HepG2 (cell line): Measurements from ENCODE around the gene SELENOM. TPM values are rescaled to one million over a fixed set of nuclear protein-coding genes. Genes with fewer than 3 reads are reported as not detected.

Source experiments
- IKZF4 ChIP-seq: sonication (generic); formaldehyde crosslinking; IDR thresholded peaks from 2 replicates; pipeline ENCODE4 v1.5.1; 2020; ENCODE audit warnings: borderline replicate concordance, mild to moderate bottlenecking, low read depth, missing genetic modification reagents; ENCODE audit errors: not compliant biosample characterization
- KDM5B ChIP-seq: sonication (generic); formaldehyde crosslinking; IDR thresholded peaks from 2 replicates; pipeline ENCODE4 v1.4.0; 2020; ENCODE audit warnings: missing genetic modification reagents, mild to moderate bottlenecking, borderline replicate concordance
- NR2F1 ChIP-seq, 2 experiments: fragments of 450-650 bp in 1 of 2; formaldehyde crosslinking in 1 of 2; IDR thresholded peaks; 2 replicates each; pipeline versions ENCODE4 v1.5.0 to v1.6.1; 2016 to 2020; ENCODE audit warnings: mild to moderate bottlenecking in 1 of 2, missing compliant biosample characterization in 1 of 2, missing genetic modification reagents in 1 of 2, moderate library complexity in 1 of 2
- NR2F6 ChIP-seq, 2 experiments: IDR thresholded peaks; 2 replicates each; pipeline ENCODE4 v1.6.1; 2016; ENCODE audit warnings: antibody characterized with exemption in 1 of 2, mild to moderate bottlenecking in 1 of 2
- SALL1 ChIP-seq: sonication (generic); formaldehyde crosslinking; IDR thresholded peaks from 2 replicates; pipeline ENCODE4 v1.8.0; 2022; ENCODE audit warnings: mild to moderate bottlenecking, missing genetic modification reagents
- TEAD3 ChIP-seq: optimal IDR thresholded peaks from 2 replicates; pipeline ENCODE3; 2016; ENCODE audit warnings: borderline replicate concordance
- ZC3H4 ChIP-seq: sonication (generic); formaldehyde crosslinking; IDR thresholded peaks from 2 replicates; pipeline ENCODE4 v1.4.0; 2020; ENCODE audit warnings: missing genetic modification reagents, borderline replicate concordance
- ZNF121 ChIP-seq: sonication (generic); formaldehyde crosslinking; IDR thresholded peaks from 2 replicates; pipeline ENCODE4 v1.5.0; 2020; ENCODE audit warnings: mild to moderate bottlenecking, missing genetic modification reagents
- ZNF251 ChIP-seq: sonication (generic); formaldehyde crosslinking; IDR thresholded peaks from 2 replicates; pipeline ENCODE4 v1.9.0; 2021; ENCODE audit warnings: mild to moderate bottlenecking, missing genetic modification reagents
- ZNF44 ChIP-seq: sonication (generic); formaldehyde crosslinking; IDR thresholded peaks from 2 replicates; pipeline ENCODE4 v1.5.1; 2020; ENCODE audit warnings: mild to moderate bottlenecking, missing genetic modification reagents
- polyA plus RNA-seq, 8 experiments: library from polyadenylated mRNA; depleted of rRNA in 3 of 8; stranded (reverse) in 7 of 8; unstranded in 1 of 8; fragments of >200 nt; fragmentation: Illumina TruSeq in 4 of 8; extraction: Trizol in 4 of 8; gene quantifications; 2 replicates each; pipeline versions ENCODE4 v1.2.1 to v1.2.3, GENCODE V29; 2011 to 2016; ENCODE audit warnings: low read depth in 4 of 8, missing spikeins in 1 of 8, mixed read lengths in 1 of 8; ENCODE audit not compliant: insufficient read depth in 1 of 8
- total RNA-seq, 5 experiments: library from RNA; depleted of rRNA; stranded (reverse); fragments of >200 nt; fragmentation: Illumina TruSeq; extraction: Trizol; gene quantifications; 2 replicates each; pipeline ENCODE4 v1.2.3, GENCODE V29; 2016; ENCODE audit warnings: low read depth in 1 of 5
- TF ChIP-seq, protein P1 (sequence below): sonication (generic); formaldehyde crosslinking; IDR thresholded peaks from 2 replicates; pipeline ENCODE4 v1.8.1; 2023; ENCODE audit warnings: mild to moderate bottlenecking, missing genetic modification reagents, borderline replicate concordance
- TF ChIP-seq, protein P2 (sequence below): sonication (generic); formaldehyde crosslinking; IDR thresholded peaks from 2 replicates; pipeline ENCODE4 v1.4.0; 2020; ENCODE audit warnings: missing genetic modification reagents
- TF ChIP-seq, protein P3 (sequence below): sonication (generic); formaldehyde crosslinking; IDR thresholded peaks from 2 replicates; pipeline ENCODE4 v1.5.0; 2020; ENCODE audit warnings: mild to moderate bottlenecking, missing genetic modification reagents, moderate library complexity
- TF ChIP-seq, protein P4 (sequence below): sonication (generic); formaldehyde crosslinking; IDR thresholded peaks from 2 replicates; pipeline ENCODE4 v1.5.0; 2020; ENCODE audit warnings: missing genetic modification reagents
- TF ChIP-seq, protein P5 (sequence below): sonication (generic); formaldehyde crosslinking; IDR thresholded peaks from 2 replicates; pipeline ENCODE4 v1.8.0; 2022; ENCODE audit warnings: low read depth, missing genetic modification reagents
- TF ChIP-seq, protein P6 (sequence below): sonication (generic); formaldehyde crosslinking; IDR thresholded peaks from 2 replicates; pipeline ENCODE4 v1.5.1; 2020; ENCODE audit warnings: missing genetic modification reagents, mild to moderate bottlenecking, borderline replicate concordance

The SELENOM gene
- total and polyA plus RNA-seq, 2 of the 13 experiments (the other 11 are each of a cell fraction or from before 2014, with no cell fraction given): 4.1 to 4.3 TPM

DNA sequence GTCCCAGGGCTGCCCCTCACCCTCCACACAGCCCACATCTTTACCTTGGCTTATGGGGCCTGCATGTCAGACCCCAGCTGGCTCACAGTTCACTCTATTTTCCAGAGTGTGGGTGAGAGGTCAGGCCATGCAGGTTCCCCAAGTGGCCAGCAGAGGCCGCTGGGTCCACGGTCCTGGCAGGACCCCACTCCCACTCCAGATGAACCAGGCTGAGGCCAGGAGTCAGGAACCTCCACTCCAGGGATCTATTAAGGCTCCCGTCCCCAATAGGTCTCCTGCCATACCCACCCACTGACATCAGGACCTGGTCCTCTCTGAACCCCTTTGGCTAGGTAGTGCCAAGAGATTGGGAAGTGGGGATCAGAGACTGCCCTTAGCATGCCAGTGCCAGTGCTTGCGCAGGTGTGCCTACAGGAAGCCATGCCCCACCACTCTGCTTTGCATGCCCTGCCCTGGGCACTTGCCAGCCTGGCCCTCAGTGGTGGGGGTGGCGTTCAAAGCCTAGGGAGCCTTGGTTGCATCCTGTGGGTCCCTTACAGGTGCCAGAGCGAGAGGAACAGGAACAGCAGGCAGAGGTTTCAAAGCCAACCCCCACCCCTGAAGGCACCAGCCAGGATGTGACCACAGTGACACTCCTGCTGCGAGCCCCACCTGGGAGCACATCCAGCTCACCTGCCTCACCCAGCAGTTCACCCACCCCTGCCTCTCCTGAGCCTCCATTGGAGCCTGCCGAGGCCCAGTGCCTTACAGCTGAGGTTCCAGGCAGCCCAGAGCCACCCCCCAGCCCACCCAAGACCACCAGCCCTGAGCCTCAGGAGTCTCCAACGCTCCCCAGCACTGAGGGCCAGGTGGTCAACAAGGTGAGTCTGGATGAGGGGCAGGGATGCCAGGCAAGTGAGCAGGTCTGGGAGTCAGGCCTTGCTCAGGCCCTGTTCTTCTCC lies 17.9 kb downstream of the SELENOM start (continued):
- TF ChIP-seq, protein P1, sequence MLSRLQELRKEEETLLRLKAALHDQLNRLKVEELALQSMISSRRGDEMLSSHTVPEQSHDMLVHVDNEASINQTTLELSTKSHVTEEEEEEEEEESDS (CRISPR knock-in tag): no peak
- TF ChIP-seq IKZF4 (CRISPR knock-in tag): no peak
- TF ChIP-seq, protein P2, sequence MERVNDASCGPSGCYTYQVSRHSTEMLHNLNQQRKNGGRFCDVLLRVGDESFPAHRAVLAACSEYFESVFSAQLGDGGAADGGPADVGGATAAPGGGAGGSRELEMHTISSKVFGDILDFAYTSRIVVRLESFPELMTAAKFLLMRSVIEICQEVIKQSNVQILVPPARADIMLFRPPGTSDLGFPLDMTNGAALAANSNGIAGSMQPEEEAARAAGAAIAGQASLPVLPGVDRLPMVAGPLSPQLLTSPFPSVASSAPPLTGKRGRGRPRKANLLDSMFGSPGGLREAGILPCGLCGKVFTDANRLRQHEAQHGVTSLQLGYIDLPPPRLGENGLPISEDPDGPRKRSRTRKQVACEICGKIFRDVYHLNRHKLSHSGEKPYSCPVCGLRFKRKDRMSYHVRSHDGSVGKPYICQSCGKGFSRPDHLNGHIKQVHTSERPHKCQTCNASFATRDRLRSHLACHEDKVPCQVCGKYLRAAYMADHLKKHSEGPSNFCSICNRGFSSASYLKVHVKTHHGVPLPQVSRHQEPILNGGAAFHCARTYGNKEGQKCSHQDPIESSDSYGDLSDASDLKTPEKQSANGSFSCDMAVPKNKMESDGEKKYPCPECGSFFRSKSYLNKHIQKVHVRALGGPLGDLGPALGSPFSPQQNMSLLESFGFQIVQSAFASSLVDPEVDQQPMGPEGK (CRISPR knock-in tag): no peak
- TF ChIP-seq, protein P3, sequence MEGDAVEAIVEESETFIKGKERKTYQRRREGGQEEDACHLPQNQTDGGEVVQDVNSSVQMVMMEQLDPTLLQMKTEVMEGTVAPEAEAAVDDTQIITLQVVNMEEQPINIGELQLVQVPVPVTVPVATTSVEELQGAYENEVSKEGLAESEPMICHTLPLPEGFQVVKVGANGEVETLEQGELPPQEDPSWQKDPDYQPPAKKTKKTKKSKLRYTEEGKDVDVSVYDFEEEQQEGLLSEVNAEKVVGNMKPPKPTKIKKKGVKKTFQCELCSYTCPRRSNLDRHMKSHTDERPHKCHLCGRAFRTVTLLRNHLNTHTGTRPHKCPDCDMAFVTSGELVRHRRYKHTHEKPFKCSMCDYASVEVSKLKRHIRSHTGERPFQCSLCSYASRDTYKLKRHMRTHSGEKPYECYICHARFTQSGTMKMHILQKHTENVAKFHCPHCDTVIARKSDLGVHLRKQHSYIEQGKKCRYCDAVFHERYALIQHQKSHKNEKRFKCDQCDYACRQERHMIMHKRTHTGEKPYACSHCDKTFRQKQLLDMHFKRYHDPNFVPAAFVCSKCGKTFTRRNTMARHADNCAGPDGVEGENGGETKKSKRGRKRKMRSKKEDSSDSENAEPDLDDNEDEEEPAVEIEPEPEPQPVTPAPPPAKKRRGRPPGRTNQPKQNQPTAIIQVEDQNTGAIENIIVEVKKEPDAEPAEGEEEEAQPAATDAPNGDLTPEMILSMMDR (CRISPR knock-in tag): peak; percentile 89
- TF ChIP-seq, protein P4, sequence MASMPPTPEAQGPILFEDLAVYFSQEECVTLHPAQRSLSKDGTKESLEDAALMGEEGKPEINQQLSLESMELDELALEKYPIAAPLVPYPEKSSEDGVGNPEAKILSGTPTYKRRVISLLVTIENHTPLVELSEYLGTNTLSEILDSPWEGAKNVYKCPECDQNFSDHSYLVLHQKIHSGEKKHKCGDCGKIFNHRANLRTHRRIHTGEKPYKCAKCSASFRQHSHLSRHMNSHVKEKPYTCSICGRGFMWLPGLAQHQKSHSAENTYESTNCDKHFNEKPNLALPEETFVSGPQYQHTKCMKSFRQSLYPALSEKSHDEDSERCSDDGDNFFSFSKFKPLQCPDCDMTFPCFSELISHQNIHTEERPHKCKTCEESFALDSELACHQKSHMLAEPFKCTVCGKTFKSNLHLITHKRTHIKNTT: no peak
- no peak for TF ChIP-seq ZC3H4 (CRISPR knock-in tag)
- TF ChIP-seq, protein P5, sequence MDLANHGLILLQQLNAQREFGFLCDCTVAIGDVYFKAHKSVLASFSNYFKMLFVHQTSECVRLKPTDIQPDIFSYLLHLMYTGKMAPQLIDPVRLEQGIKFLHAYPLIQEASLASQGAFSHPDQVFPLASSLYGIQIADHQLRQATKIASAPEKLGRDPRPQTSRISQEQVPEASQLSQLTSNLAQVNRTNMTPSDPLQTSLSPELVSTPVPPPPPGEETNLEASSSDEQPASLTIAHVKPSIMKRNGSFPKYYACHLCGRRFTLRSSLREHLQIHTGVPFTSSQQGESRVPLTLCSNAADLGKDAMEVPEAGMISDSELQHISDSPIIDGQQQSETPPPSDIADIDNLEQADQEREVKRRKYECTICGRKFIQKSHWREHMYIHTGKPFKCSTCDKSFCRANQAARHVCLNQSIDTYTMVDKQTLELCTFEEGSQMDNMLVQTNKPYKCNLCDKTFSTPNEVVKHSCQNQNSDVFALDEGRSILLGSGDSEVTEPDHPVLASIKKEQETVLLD (CRISPR knock-in tag): no peak
- TF ChIP-seq ZNF251 (CRISPR knock-in tag): no peak
- TF ChIP-seq, protein P6, sequence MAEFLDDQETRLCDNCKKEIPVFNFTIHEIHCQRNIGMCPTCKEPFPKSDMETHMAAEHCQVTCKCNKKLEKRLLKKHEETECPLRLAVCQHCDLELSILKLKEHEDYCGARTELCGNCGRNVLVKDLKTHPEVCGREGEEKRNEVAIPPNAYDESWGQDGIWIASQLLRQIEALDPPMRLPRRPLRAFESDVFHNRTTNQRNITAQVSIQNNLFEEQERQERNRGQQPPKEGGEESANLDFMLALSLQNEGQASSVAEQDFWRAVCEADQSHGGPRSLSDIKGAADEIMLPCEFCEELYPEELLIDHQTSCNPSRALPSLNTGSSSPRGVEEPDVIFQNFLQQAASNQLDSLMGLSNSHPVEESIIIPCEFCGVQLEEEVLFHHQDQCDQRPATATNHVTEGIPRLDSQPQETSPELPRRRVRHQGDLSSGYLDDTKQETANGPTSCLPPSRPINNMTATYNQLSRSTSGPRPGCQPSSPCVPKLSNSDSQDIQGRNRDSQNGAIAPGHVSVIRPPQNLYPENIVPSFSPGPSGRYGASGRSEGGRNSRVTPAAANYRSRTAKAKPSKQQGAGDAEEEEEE (CRISPR knock-in tag): no peak
- TF ChIP-seq SALL1 (CRISPR knock-in tag): peak; percentile 30; the same call in 1 of the 2 replicates
- no peak for TF ChIP-seq NR2F6 (IDR thresholded peaks at IDR 0.05)
- TF ChIP-seq NR2F6 (CRISPR knock-in tag; IDR thresholded peaks at IDR 0.05): peak; percentile 40; the same call in 1 of the 2 replicates
- TF ChIP-seq NR2F1 (CRISPR knock-in tag; IDR thresholded peaks at IDR 0.05): peak in 1 of 2 experiments; percentile 30; a peak in 1 of 4 replicates
- TF ChIP-seq TEAD3 (CRISPR knock-in tag): peak; percentile 24
- no peak for TF ChIP-seq ZNF44 (CRISPR knock-in tag)
- no peak for TF ChIP-seq KDM5B
- no peak for TF ChIP-seq ZNF121 (CRISPR knock-in tag)
